ENCODE data around the gene POLQ.
A peak's percentile ranks its signal among the peaks of the same experiment; 100 is the strongest.
"Not testable (repeated sequence)": the region's sequence is repeated elsewhere in the genome, so short reads cannot be mapped to it uniquely, and the experiment has no call there.

POLQ gene

DNA sequence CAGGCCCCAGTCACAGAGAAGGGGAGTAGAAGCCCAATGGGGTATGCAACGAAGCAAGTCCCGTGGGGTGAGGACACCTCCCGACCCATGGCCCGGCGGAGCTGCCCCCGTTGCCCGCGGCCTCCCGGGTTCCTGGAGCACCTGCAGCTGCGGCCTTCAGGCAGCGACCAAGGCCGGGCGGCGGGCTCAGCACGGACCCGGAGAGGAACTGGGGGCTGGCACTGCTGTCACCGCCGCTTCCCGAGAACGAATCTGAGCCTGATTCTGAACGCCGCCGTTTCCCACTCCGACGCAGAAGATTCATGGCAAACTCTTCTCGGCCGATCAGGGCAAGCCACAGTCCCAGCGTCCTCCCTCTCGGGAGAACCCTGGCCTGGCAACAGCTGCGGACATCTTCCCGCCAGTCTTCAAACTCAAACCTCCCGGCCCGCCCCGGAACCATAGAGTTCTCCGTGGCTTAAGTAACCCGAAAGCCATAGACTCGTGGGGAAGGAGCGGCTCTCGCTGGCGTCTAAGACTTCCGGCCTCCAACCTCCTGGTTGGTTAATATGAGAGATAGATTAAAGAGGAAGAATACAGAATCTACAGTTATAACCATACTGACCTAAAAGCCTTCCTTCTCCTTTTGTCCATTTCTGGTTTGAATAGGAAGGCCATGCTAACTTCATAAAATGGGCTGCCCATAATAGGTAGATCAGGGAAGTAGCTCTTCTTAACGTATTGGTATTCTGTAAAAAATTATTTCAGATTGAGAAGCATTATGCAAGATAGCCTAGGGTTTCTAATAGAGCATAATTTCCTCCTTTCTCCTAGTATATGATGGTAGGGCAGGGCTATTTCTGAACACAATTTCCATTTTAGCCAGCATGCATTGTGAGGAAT, at the start of gene POLQ:
Gene POLQ (minus strand): TSS at position 415 of the 882 bp plus-strand sequence. CDS start 111 bp downstream, at position 304.
- peak; percentile 89 for DNase-seq

DNA sequence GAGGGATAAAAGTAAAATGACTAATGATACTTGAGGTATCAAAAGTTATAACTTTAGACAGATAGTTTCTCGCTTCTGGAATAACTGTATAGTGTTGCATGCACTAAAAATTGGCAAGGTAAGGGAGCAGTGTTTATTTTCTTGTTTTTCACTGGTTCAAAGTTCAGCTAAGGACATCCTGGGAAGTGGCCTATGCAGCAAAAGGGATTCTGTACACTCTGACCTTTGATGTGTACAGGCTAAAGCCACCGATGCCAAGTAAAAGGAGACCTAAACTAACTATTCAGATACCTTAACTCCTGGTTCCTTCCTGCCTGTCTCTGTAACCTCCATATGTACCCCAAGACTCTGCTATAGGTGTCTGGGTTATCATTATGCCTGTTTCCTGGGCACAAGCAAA, 49.1 kb upstream of the POLQ start:
- DNase-seq: no peak

DNA sequence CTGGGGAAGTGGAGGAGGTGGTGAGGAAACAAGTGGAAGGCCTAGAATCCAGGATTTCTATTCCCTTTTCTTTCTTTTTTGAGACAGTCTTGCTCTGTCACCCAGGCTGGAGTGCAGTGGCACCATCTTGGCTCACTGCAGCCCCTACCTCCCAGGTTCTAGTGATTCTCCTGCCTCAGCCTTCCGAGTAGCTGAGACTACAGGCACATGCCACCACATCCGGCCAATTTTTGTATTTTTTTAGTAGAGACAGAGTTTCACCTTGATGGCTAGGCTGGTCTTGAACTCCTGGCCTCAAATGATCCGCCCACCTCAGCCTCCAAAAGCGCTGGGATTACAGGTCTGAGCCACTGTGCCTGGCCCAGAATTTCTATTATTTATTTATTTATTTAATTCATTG, 48.0 kb upstream of the POLQ start:
- not testable (repeated sequence) for DNase-seq

DNA sequence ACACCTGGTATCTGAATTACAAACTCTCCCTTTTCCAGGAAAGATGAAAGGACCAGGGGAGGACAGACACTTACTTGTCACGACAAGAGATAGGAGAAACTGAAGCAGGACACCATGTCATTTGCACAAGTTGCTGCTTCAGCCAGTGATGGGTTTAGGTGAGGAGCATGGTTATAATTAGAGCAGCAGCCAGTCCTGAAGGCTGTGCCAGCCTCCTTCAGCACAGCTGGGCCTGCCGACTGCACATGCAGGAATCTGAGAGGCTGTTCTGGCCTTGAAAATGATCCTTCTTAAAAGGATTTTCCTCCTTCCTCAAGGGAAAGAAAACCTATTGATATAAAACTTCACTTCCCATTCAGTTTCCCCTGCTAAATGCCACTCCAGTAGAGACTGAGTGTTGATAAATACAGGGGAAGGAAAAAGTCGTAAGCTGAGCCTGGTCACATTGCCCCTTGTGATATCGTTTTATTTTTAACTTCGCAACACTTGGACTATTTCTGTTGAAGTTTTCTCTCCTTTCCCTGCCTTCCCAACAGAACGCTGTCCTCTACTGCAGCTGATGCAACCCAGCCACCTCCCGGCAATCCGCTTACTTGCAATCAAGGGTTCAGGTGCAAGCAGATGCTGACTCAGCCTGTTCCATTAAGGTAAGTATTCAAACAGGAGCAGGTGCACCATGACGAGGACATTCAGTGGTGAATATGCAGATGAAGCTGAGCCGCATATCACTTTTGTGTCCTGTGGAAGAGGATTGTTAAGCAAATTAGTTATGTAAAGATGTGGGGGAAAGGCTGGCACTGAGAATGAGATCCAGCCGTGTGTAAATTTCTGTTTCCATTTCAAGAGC, 47.3 kb upstream of the POLQ start, which contains the start of gene FBXO40:
Gene FBXO40 (plus strand): TSS at position 524 of the 847 bp plus-strand sequence. CDS start 27,197 bp downstream, outside the sequence.
- no peak for DNase-seq

DNA sequence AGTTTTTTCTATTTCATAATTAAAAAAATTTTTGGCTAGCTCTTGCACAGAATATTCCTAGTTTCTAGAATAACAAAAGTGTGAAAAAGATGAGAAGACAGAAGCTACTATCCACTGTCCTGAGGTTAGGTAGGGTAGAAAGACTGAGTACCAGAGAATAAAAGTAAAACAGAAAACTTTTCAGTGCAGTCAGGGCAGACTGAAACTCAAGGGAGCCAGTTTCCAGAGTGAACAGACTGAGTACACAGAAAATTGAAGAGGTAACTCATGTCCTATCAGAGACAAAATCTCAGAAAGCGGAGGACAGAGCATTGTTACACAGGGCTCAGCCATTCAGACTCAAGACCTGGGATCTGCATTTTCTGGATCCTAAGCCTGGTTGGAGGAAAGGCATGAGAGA, 38.6 kb upstream of the POLQ start:
- DNase-seq: no peak

DNA sequence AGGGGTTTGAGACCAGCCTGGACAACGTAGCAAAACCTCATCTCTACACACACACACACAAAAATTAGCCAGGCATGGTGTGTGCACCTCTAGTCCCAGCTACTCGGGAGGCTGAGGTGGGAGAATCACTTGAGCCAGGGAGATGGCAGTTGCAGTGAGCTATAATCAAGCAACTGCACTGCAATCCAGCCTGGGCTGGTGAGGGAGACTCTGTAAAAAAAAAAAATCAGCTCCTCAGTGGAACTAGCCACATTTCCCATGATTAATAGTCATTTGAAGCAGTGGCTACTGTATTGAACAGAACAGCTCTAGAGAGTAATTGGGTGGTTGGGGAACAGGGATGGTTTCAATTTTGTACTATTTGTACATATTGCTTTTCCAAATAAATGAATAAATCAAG, 35.9 kb upstream of the POLQ start:
- DNase-seq: no peak

DNA sequence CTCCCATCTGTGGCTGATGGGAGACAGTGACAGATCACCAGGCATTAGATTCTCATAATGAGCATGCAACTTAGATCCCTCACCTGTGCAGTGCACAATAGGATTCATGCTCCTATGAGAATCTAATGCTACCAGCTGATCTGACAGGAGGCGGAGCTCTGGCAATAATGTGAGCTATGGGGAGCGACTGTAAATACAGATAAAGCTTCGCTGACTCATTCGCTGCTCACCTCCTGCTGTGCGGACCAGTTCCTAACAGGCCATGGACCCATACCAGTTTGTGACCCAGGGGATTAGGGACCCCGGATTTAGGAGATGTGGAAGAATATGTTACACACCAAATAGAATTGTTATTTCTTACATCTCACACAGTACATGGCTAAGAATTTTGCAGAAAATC, 28.7 kb upstream of the POLQ start:
- DNase-seq: no peak

DNA sequence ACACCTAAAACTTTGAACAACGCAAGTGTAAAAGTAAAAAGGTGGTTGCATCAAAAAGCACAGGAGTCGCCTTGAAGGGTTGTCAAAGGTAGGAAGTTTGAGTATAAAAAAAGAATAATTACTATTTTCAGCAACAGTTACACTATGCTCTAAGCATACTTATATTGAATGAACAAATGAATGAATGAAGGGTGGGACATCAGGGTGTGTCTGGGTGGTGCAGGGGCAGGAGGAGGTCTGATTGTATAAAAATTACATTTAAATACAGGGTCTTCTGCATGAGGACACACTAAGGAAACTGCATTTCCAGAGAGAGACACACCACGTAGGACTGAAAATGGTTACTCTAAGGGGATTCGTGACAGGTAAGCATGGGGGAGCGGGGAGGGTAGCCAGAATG, 21.9 kb upstream of the POLQ start, which contains the start of gene ARGFX:
Gene ARGFX (plus strand): TSS at position 301 of the 400 bp plus-strand sequence. CDS start 2,765 bp downstream, outside the sequence.
- no peak for DNase-seq

DNA sequence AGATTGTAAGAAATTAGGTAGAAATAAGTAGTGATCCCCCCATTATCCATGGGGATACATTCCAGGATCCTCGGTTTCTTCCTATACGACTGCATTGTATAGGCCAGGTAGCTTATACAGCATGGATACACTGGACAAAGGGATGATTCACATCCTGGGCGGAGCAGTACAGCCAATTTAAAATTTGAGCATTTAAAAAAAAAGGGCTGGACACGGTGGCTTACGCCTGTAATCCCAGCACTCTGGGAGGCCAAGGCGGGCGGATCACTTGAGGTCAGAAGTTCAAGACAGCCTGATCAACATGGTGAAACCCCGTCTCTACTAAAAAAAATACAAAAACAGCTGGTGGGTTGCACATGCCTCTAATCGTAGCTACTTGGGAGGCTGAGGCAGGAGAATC, 21.0 kb upstream of the POLQ start:
- DNase-seq: no peak

DNA sequence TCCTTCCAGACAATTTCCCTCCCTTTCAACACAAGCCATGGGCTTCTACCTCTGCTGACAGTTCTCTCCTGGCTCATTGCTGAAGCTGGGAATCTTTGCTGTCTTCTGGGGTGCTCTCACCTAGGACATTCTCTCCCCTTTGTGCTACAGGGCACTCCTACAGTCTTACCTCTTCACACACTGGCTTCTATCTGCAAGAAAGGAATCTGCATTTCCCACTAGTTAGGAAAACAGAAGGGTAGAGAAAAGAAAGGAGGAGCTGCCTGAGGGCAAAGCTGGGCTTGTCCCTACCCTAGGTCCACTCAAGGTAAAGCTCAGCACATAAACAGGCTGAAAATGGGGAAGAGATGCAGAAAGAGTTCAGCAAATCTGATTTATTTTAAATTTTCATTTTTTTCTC, 16.4 kb upstream of the POLQ start:
- DNase-seq: no peak

DNA sequence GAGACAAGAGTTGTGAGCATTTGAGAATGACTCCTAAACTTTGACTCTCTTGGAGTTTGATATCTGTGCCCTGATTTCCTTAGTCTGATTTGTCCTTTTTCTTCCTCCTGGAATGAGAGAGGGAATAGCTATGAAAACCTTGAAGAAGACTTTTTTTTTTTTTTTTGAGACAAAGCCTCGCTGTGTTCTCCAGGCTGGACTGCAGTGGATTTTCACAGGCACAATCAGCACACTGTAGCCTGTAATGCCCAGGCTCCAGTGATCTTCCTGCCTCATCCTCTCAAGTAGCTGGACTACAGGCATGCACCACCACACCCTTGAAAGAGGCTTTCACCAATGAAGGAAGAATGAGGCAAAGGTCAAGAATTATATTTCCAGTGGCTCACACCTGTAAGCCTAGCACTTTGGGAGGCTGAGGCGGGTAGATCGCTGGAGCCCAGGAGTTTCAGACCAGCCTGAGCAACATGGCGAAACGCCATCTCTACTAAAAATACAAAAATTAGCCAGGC, 11.7 kb upstream of the POLQ start:
- no peak for DNase-seq

DNA sequence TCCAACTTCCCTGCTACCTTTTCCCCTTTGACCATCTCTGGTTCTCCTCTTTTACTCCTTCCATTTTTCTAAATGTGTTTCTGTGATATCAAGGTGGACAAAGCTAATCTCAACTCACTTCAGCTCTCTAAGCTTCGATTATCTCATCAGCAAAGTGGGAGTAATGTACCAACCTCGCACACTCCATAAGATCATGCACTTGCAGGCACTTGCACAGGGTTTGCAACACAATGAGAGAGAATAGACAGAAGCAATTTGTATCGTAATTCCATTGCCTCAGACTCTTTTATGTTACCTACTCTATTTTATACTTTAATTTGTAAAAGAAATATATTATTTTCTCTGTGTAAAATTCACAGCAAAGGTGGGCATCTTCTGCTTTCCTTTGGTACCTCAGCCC, 7.0 kb upstream of the POLQ start:
- no peak for DNase-seq

DNA sequence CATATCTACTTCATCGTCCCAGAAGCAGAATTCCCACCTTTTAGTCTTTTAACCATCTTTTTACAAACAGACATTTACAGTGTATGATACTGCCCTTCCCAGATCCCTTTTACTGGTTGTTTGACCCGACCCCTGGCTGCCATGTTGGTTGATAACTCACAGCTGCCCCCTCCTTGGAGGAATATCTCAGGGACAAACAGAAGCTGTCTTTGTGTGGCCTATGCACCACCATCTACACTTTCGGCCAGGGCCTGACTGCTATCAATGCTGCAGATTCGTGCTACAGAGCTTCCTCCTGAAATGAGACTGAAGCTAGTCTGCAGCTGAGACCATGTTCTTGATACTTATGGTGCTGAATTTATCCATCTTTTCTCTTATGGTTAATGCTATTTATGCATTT, 6.6 kb upstream of the POLQ start:
- DNase-seq: no peak

DNA sequence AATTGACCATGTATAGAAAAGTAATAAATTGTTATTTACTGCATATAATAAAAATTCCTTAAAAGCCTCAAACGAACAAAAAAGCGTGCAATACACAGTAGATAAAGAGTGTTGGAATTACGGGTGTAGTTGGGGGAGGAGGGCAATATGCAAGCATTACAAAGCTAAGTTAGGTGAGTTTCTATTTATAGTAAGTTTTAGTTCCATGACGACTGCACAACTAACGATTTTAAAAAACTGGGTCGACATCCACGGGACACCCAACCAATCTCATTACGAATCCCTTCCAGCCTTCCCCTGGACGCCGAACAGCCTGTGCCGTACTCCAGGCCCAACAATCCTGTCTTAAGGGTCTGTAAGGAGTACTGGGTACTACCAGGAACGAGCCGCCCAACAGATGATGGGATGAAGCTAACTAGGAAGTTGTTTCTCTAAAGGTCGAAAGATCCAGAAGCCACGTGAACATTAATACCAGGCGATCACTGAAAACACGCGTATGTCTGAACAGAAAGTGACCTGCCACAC, 677 bp downstream of the POLQ start:
- DNase-seq: no peak

DNA sequence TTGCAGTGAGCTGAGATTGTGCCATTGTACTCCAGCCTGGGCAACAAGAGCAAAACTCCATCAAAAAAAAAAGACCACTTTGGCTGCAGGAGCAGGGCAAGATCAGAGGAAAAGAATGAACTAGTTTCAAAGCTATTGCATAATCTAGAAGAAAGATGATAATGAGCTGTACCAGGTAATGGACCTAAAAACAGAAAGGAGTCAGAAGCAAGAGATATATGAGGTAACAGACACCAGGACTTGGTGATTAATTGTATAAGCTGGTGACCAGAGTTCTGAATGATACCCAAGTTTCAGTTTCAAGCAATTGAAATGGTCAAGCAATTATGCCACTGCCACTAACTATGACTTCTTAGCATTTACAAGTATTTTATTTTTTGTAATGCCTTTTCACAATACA, 2.9 kb downstream of the POLQ start:
- DNase-seq: no peak

DNA sequence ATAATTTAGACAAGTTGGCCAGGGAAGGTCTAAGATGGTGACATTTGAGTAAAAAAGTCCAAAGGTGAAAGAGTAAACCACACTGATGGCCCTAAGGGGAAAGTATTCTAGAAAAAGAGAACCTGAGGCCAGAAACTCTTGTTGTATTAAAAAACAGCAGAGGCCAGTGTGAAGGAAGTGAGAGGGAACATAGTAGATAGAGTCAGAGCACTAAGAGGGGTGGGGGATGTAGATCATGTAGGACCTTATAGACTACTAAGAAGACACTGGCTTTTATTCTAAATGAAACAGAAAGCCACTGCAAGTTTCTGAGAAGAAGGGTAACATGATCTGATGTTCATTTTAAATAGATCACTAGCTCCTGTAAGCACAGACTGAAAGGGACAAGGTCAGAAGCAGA, 14.5 kb downstream of the POLQ start:
- DNase-seq: no peak

DNA sequence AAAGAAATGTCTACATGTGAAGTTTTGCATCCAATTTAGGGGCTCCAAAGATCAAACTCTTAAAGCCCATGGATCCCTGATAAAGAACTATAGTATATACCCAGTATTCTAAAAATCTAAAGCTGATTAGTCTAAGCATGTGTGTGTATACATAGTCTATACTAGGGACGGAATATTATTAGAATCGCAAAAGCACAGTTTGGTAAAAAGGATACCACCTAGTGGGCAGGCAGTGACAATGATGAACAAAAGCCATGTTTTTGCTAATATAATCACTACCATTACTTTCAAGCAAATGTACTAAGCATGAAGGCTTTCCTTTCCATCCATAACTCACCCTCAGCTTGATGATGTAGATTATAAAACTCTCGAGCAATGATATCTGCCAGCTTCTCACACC, 16.5 kb downstream of the POLQ start:
- no peak for DNase-seq

DNA sequence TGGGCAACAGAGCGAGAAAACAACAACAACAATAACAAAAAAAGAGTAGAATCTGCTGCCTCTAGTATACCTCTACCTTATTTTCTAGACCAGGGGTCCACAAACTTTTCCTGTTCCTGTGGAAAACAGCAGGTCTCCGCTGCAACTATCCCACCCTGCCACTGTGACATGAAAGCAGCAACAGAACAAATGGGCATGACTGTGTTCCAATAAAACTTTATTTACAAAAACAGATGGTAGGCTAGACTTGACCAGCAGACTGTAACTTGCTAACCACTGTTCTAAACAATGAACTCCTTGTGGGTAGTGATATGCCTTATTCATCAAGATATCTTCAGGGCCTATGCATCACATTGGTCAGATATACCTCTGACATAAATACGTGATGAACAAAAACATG, 25.3 kb downstream of the POLQ start:
- no peak for DNase-seq

DNA sequence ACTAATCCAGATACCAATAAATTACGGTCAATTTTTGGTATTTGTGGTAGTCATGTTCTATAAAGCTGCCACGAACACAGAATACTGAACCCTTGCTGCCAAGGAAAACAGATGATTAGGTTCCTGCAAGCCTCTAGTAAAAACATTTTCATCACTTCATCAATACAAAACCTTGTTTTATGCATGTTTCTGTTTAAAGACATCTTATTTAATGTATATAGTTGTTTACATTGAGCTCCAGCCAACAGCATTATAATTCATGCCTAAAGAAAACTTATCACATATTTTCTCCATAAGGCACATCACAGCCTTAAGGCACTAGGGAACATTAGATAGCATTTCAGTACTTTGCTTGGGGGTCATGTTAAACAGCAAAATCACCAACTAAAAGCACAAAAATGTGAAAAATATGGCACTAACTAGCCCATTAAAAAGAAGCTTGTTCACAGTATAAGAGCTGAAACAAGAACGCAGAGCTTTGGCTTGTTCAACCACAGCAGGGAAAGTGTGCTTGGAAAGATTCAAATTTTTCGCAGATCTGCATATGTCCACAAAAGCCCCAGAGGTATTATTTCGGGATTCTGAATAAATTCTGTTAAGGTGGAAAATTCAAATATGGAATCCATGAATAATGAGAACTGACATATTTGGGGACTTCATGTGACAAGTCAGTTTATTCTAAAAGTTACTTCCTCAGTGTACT, 27.7 kb downstream of the POLQ start:
- DNase-seq: no peak

DNA sequence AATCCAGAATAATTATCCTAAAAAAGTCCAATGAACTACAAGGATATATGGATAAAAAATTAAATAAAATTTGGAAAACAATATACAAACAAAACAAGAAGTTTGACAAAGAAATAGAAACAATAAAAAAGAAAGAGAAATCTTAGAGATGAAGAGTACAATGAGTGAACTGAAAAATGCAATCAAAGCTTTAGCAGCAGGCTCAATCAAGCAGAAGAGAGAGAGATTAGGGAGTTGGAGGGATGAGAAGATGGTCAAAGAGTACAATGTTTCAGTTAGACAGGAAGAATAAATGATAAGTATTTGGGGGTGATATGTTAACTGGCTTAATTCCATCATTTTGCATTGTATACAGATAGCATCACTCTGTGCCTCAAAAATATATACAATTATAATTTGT, 29.9 kb downstream of the POLQ start:
- DNase-seq: no peak

DNA sequence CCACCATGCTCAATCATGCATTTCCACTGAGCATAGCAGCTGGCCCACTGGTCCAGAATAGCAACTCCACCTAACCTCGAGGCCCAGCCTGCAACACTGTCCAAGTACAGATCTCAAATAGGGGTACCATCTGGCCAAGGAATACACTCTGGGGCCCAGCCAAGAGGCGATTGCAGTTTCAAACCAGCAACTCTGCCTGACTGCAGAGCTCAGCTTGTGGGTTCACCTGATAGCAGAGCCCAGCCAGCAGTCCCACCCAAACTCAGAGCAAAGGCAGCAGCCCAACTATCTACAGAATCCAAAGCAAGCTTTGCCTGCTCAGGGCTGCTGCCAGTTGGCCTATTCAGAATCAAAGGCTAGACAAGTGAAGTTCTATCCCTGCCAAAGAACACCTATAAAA, 30.5 kb downstream of the POLQ start:
- DNase-seq: no peak

DNA sequence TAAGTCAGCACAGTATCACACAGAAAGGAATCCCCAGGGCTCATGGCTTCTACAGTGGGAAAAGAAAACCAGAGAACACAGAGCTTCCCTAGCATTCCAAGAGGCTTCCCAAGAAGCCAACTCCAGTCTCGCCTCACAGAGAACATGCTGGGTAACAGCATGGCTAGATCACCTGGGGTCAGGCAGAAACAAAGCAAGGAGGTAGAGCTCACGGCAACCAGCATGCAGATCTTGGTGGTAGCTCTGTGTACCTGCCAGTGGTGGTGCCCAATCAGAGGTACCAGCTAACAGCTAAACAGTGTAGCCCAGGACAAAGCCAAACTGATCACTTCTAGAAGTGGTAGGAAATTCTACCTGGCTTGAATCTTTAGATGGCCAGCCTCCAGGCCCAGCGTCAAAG, 31.3 kb downstream of the POLQ start:
- no peak for DNase-seq

DNA sequence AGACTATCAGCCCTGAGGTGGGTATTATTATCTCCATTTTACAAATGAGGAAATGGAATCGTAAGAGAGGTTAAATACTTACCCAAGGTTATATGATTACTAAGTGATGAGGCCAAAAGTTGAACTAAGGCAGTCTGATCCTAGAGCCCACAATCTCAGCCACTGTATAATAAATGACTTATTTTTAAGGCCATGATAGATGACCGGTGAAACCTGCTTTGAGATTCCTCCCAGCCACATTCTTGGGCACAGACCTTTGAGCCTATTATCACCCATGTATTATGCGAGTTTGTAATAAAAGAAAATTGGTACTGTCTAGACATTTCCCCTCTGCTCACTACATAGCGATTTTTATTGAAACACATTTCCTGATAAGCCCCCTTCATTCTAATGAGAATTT, 37.4 kb downstream of the POLQ start:
- no peak for DNase-seq

All from stimulated activated CD4-positive, alpha-beta T cell treated with anti-CD3 and anti-CD28 coated beads, Interleukin-4, amount 100 ng/mL, for 24 hours (primary cell).